ENCODE measurements around the gene PARP12.

Gene PARP12

GRCh38 chr7:139991269-139991666 lies 71.5 kb downstream of the PARP12 start:
- no peak for DNase-seq (ENCODE audit: low spot score)

- DNase-seq (ENCODE audit: low spot score): no peak
Measured at GRCh38 chr7:139990571-139991268, 72.0 kb downstream of the PARP12 start.

GRCh38 chr7:139990142-139990535 lies 72.6 kb downstream of the PARP12 start:
- no peak for DNase-seq (ENCODE audit: low spot score)

- DNase-seq (ENCODE audit: low spot score): no peak
Measured at GRCh38 chr7:139989366-139990141, 73.2 kb downstream of the PARP12 start.

GRCh38 chr7:139987691-139988516 lies 74.8 kb downstream of the PARP12 start:
- DNase-seq (ENCODE audit: low spot score): no peak

- no peak for DNase-seq (ENCODE audit: low spot score)
Measured at GRCh38 chr7:139985811-139986210, 76.9 kb downstream of the PARP12 start.

- DNase-seq (ENCODE audit: low spot score): no peak
Measured at GRCh38 chr7:139984642-139985539, 77.9 kb downstream of the PARP12 start.

- DNase-seq (ENCODE audit: low spot score): no peak
Measured at GRCh38 chr7:139982927-139983920, 79.5 kb downstream of the PARP12 start.

GRCh38 chr7:139981511-139981895 lies 81.2 kb downstream of the PARP12 start:
- no peak for DNase-seq (ENCODE audit: low spot score)

GRCh38 chr7:139976838-139977656 lies 85.7 kb downstream of the PARP12 start:
- no peak for DNase-seq (ENCODE audit: low spot score)

- DNase-seq (ENCODE audit: low spot score): no peak
Measured at GRCh38 chr7:139976055-139976837, 86.5 kb downstream of the PARP12 start.

- DNase-seq (ENCODE audit: low spot score): no peak
Measured at GRCh38 chr7:139974179-139974811, 88.5 kb downstream of the PARP12 start.

All from AG20443 (cell line).